ENCODE measurements around the gene COG5.

The COG5 gene

GRCh38 chr7:107386548-107387102 is 177.1 kb downstream of the COG5 start:
- Mint-ChIP-seq H3K27me3 (no peaks in the 10 kb centered on the region), H3K4me3 (no peak overlapping the region), H3K9me3 (no peaks in the 10 kb centered on the region), H3K36me3 (ENCODE audit: low read depth) (peaks cover 4% of the 10 kb centered on the region), H3K27ac (no peak overlapping the region), H3K4me1 (ENCODE audit: low read depth) (peaks cover 8% of the 10 kb centered on the region)

GRCh38 chr7:107384025-107384424 is 179.7 kb downstream of the COG5 start:
- no peaks in the 10 kb centered on the region for H3K9me3 Mint-ChIP-seq
- no peak overlapping the region for H3K27ac Mint-ChIP-seq
- H3K4me1 Mint-ChIP-seq (ENCODE audit: low read depth) = peaks cover 8% of the 10 kb centered on the region
- H3K36me3 Mint-ChIP-seq (ENCODE audit: low read depth) = peaks cover 4% of the 10 kb centered on the region
- H3K27me3 Mint-ChIP-seq = no peaks in the 10 kb centered on the region
- H3K4me3 Mint-ChIP-seq = no peak overlapping the region

GRCh38 chr7:107383203-107383602 is 180.5 kb downstream of the COG5 start:
- H3K27ac Mint-ChIP-seq = no peak overlapping the region
- no peak overlapping the region for H3K4me3 Mint-ChIP-seq
- H3K4me1 Mint-ChIP-seq (ENCODE audit: low read depth) = peaks cover 12% of the 10 kb centered on the region
- peaks cover 4% of the 10 kb centered on the region for H3K36me3 Mint-ChIP-seq (ENCODE audit: low read depth)
- H3K27me3 Mint-ChIP-seq = no peaks in the 10 kb centered on the region
- H3K9me3 Mint-ChIP-seq = no peaks in the 10 kb centered on the region

- no peak overlapping the region for H3K4me3 Mint-ChIP-seq
Measured at GRCh38 chr7:107381453-107381852, 182.3 kb downstream of the COG5 start.

GRCh38 chr7:107373354-107373753 is 190.4 kb downstream of the COG5 start:
- Mint-ChIP-seq H3K36me3 (ENCODE audit: low read depth) (peaks cover 28% of the 10 kb centered on the region), H3K27ac (no peak overlapping the region), H3K4me3 (no peak overlapping the region), H3K9me3 (no peaks in the 10 kb centered on the region), H3K4me1 (ENCODE audit: low read depth) (peaks cover 4% of the 10 kb centered on the region), H3K27me3 (no peaks in the 10 kb centered on the region)

More at GRCh38 chr7:107381453-107381852, 182.3 kb downstream of the COG5 start:
- Mint-ChIP-seq H3K36me3 (ENCODE audit: low read depth) (peaks cover 7% of the 10 kb centered on the region), H3K27ac (no peak overlapping the region), H3K9me3 (no peaks in the 10 kb centered on the region), H3K27me3 (no peaks in the 10 kb centered on the region), H3K4me1 (ENCODE audit: low read depth) (peaks cover 7% of the 10 kb centered on the region)

- H3K9me3 Mint-ChIP-seq = no peaks in the 10 kb centered on the region
- H3K27ac Mint-ChIP-seq = no peak overlapping the region
- H3K27me3 Mint-ChIP-seq = no peaks in the 10 kb centered on the region
- no peaks in the 10 kb centered on the region for H3K4me1 Mint-ChIP-seq (ENCODE audit: low read depth)
- H3K36me3 Mint-ChIP-seq (ENCODE audit: low read depth) = peaks cover 31% of the 10 kb centered on the region
- no peak overlapping the region for H3K4me3 Mint-ChIP-seq
Measured at GRCh38 chr7:107372298-107372697, 191.4 kb downstream of the COG5 start.

GRCh38 chr7:107370816-107371215 is 192.9 kb downstream of the COG5 start:
- Mint-ChIP-seq H3K9me3 (no peaks in the 10 kb centered on the region), H3K27ac (no peak overlapping the region), H3K4me1 (ENCODE audit: low read depth) (no peaks in the 10 kb centered on the region), H3K36me3 (ENCODE audit: low read depth) (peaks cover 38% of the 10 kb centered on the region), H3K4me3 (no peak overlapping the region), H3K27me3 (no peaks in the 10 kb centered on the region)

GRCh38 chr7:107364787-107365186 is 198.9 kb downstream of the COG5 start:
- H3K27me3 Mint-ChIP-seq = no peaks in the 10 kb centered on the region
- H3K36me3 Mint-ChIP-seq (ENCODE audit: low read depth) = peaks cover 49% of the 10 kb centered on the region
- H3K4me1 Mint-ChIP-seq (ENCODE audit: low read depth) = no peaks in the 10 kb centered on the region
- no peaks in the 10 kb centered on the region for H3K9me3 Mint-ChIP-seq
- no peak overlapping the region for H3K4me3 Mint-ChIP-seq
- no peak overlapping the region for H3K27ac Mint-ChIP-seq

- Mint-ChIP-seq H3K9me3 (no peaks in the 10 kb centered on the region), H3K4me3 (no peak overlapping the region), H3K4me1 (ENCODE audit: low read depth) (no peaks in the 10 kb centered on the region), H3K27ac (no peak overlapping the region), H3K27me3 (no peaks in the 10 kb centered on the region), H3K36me3 (ENCODE audit: low read depth) (peaks cover 56% of the 10 kb centered on the region)
Measured at GRCh38 chr7:107359520-107360316, 204.0 kb downstream of the COG5 start.

GRCh38 chr7:107355616-107356015 is 208.1 kb downstream of the COG5 start:
- H3K27ac Mint-ChIP-seq = no peak overlapping the region
- no peaks in the 10 kb centered on the region for H3K9me3 Mint-ChIP-seq

GRCh38 chr7:107354640-107355039 is 209.1 kb downstream of the COG5 start:
- no peak overlapping the region for H3K4me3 Mint-ChIP-seq
- H3K27ac Mint-ChIP-seq = no peak overlapping the region
- H3K4me1 Mint-ChIP-seq (ENCODE audit: low read depth) = no peaks in the 10 kb centered on the region
- H3K9me3 Mint-ChIP-seq = no peaks in the 10 kb centered on the region
- H3K27me3 Mint-ChIP-seq = no peaks in the 10 kb centered on the region
- peaks cover 31% of the 10 kb centered on the region for H3K36me3 Mint-ChIP-seq (ENCODE audit: low read depth)

More at GRCh38 chr7:107355616-107356015, 208.1 kb downstream of the COG5 start:
- Mint-ChIP-seq H3K36me3 (ENCODE audit: low read depth) (peaks cover 36% of the 10 kb centered on the region), H3K27me3 (no peaks in the 10 kb centered on the region), H3K4me1 (ENCODE audit: low read depth) (no peaks in the 10 kb centered on the region), H3K4me3 (no peak overlapping the region)

- Mint-ChIP-seq H3K27me3 (no peaks in the 10 kb centered on the region), H3K4me3 (no peak overlapping the region), H3K4me1 (ENCODE audit: low read depth) (no peaks in the 10 kb centered on the region), H3K9me3 (no peaks in the 10 kb centered on the region), H3K27ac (no peak overlapping the region), H3K36me3 (ENCODE audit: low read depth) (peaks cover 26% of the 10 kb centered on the region)
Measured at GRCh38 chr7:107353701-107354100, 210.0 kb downstream of the COG5 start.

- peaks cover 5% of the 10 kb centered on the region for H3K9me3 Mint-ChIP-seq
- no peaks in the 10 kb centered on the region for H3K27me3 Mint-ChIP-seq
- no peaks in the 10 kb centered on the region for H3K4me1 Mint-ChIP-seq (ENCODE audit: low read depth)
- H3K27ac Mint-ChIP-seq = no peak overlapping the region
- H3K4me3 Mint-ChIP-seq = no peak overlapping the region
- peaks cover 38% of the 10 kb centered on the region for H3K36me3 Mint-ChIP-seq (ENCODE audit: low read depth)
Measured at GRCh38 chr7:107345898-107346297, 217.8 kb downstream of the COG5 start.

- Mint-ChIP-seq H3K9me3 (peaks cover 5% of the 10 kb centered on the region), H3K36me3 (ENCODE audit: low read depth) (peaks cover 40% of the 10 kb centered on the region), H3K27ac (no peak overlapping the region), H3K4me3 (no peak overlapping the region), H3K27me3 (no peaks in the 10 kb centered on the region), H3K4me1 (ENCODE audit: low read depth) (no peaks in the 10 kb centered on the region)
Measured at GRCh38 chr7:107344799-107345198, 218.9 kb downstream of the COG5 start.

GRCh38 chr7:107344286-107344685 is 219.4 kb downstream of the COG5 start:
- no peaks in the 10 kb centered on the region for H3K4me1 Mint-ChIP-seq (ENCODE audit: low read depth)
- H3K36me3 Mint-ChIP-seq (ENCODE audit: low read depth) = peaks cover 40% of the 10 kb centered on the region
- H3K9me3 Mint-ChIP-seq = peaks cover 5% of the 10 kb centered on the region
- no peak overlapping the region for H3K4me3 Mint-ChIP-seq
- H3K27ac Mint-ChIP-seq = no peak overlapping the region
- H3K27me3 Mint-ChIP-seq = no peaks in the 10 kb centered on the region

GRCh38 chr7:107338080-107338479 is 225.6 kb downstream of the COG5 start:
- peaks cover 3% of the 10 kb centered on the region for H3K4me1 Mint-ChIP-seq (ENCODE audit: low read depth)
- H3K27ac Mint-ChIP-seq = no peak overlapping the region
- peaks cover 5% of the 10 kb centered on the region for H3K9me3 Mint-ChIP-seq
- H3K36me3 Mint-ChIP-seq (ENCODE audit: low read depth) = peaks cover 36% of the 10 kb centered on the region
- H3K27me3 Mint-ChIP-seq = no peaks in the 10 kb centered on the region
- H3K4me3 Mint-ChIP-seq = no peak overlapping the region
